GM21515 (cell line): ENCODE data around the gene FXYD6.
"Not testable (repeated sequence)": the region's sequence is repeated elsewhere in the genome, so short reads cannot be mapped to it uniquely, and the experiment has no call there.

Experiments
- ATAC-seq: cut with Tn5 transposase; IDR thresholded peaks from one replicate; pipeline ENCODE4 v1.9.1; 2021; ENCODE audit not compliant: unreplicated experiment

The FXYD6 gene, protein sequence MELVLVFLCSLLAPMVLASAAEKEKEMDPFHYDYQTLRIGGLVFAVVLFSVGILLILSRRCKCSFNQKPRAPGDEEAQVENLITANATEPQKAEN

GRCh38 chr11:117876341-117877119, at the start of gene FXYD6:
TSS of gene FXYD6 (minus strand) at chr11:117876658. CDS start at chr11:117842776, 33,882 bp downstream.
- ATAC-seq = no peak

GRCh38 chr11:117926166-117926565, 49.7 kb upstream of the FXYD6 start:
- ATAC-seq = not testable (repeated sequence)

DNA sequence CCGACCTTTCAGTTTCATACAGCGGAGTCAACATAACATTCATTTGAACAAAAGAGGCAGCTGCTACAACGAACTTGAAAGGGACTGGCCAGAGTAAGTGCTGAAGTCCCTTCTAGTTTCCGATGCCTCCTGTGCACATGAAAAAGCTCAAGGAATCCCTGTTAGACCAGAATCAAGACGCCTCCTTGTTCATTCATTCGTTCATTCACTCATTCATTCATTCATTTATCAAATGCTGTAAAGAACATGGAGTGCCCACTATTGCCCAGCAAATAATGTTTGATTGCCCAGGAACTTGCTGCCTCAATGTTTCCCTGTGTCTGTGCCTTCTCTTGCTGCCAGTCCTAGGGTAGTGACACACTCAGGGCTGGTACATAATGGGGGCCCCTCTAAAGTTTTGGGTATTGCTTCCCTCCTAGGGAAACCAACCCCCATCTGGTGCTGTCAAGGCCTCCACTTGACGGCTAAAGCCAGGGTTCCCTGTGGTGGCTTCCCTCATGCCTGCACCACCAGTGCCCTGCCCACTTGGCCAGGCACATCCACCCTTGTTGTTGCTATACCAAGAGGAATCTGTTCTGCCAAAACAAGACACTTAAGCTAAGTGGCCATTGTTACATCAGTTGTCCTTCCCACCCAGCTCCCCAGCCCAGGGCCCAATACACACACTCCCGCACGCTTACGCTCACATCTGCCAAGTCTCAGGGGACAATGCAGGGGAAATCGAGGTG, 48.9 kb upstream of the FXYD6 start:
- ATAC-seq = no peak

- no peak for ATAC-seq
Measured at GRCh38 chr11:117924631-117925170, 48.2 kb upstream of the FXYD6 start.

DNA sequence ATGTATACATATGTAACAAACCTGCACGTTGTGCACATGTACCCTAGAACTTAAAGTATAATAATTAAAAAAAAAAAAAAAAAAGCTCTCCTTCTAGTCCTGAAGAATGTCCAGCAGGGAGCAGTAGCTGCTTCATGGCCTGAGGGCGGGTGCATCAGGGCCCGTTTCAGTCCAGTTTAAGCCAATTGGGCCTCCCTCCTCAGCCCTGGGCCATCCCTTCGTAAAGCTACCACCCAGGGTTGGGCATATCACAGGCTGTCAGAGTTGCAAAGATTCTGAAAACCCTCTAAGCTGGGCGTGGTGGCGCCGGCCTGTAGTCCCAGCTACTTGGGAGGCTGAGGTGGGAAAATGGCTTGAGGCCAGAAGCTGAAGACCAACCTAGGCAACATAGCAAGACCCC, 47.3 kb upstream of the FXYD6 start:
- no peak for ATAC-seq

DNA sequence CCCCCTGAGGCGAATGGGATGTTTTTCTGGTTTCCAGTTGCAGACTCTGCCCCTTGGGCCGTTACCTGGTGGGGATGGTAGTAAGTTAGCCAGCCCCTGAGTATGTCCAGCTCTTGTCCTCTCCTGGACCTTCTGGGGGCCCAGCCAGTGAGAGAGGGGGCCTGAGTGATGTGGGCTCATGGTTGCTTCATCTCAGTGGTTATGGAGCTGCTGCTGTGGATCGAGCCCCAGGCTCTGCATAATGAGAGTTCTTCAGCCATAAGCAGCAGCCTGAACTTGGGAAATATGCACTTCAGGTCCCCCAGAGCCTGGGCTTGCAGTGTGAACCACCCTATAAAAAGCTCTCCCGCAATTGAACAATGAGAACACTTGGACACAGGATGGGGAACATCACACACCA, 46.8 kb upstream of the FXYD6 start:
- ATAC-seq = no peak

DNA sequence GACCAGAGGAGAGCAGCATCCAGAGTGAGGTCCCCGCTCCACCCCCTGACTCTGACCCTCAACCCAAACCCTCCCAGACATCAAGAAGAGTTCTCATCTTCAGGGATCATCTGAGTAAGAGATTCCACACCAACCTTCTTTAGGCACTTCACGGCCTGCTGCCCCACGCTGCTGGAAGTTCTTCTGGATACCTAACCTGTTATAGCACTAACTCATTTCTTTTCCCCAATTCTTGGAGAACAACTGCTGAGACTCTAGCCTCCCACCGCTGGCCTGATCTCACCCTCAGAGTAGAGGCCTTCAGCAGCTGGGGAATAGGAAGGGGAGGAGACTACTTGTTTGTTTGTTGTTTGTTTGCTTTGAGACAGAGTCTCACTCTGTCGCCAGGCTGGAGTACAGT, 45.4 kb upstream of the FXYD6 start:
- ATAC-seq = no peak

DNA sequence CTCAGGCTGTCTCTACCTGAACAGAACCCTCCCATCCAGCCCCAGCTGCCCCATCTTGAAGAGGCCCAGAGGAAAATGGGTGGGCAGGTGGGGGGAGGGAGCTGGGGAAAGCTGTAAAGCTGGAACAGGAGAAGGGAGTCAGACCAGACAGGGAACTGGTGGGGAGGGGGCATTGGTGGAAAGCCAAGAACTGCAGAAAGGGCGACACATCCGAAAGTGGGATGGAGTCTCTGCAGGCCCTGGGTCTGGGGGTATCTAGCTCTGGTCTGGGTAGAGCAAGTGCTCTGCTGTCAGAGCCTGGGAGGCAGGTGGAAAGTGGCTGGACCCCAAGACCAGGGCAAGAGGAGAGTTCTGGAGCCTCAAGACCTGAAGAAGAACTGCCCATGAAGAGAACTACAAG, 45.0 kb upstream of the FXYD6 start:
- ATAC-seq = no peak

GRCh38 chr11:117919781-117920221, 43.3 kb upstream of the FXYD6 start:
- no peak for ATAC-seq

DNA sequence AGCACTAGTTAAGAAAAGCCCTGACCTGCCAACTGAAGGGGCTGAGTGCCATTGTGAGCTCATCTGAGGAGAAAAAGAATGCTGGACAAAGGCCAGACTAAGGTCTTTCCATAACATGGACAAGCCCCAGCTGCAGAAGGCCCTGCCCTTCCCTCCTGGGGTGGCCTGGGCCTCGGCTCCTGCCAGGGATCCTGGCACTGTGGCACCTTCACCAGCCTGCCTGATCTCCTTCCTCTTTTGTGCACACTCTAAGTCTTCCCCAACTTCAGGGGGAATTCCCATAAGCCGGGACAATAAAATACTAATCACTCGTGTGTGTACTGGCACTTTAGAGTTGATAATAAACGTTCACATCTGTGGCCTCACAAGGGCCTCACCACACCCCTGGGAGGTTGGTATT, 42.9 kb upstream of the FXYD6 start:
- ATAC-seq = no peak

GRCh38 chr11:117918366-117919255, 42.2 kb upstream of the FXYD6 start:
- no peak for ATAC-seq

DNA sequence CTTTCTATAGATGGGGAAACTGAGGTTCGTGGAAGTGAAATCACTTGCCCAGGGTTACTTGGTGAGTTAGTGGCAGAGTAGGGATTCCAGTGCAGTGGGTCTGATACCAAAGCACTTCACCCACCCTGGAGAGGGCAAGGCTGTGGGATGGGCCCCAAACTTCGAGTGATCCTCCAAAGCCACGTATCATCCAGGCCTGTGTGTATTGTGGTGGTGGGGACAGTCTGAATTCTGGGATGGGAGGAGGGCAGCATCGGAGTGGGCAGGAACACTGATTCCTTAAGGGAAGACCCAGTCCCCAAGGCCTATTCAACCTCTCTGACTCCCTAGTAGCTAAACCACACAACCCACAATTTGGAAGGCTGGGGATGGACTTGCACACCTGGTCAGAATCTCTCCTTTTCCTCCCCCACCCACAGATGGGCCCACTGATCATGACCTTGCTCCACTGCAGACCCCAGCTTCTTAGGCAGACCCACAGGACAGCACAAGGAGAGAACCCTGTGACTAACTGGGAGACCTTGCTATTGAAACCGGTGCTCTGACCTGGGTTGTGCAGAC, 41.2 kb upstream of the FXYD6 start:
- no peak for ATAC-seq

DNA sequence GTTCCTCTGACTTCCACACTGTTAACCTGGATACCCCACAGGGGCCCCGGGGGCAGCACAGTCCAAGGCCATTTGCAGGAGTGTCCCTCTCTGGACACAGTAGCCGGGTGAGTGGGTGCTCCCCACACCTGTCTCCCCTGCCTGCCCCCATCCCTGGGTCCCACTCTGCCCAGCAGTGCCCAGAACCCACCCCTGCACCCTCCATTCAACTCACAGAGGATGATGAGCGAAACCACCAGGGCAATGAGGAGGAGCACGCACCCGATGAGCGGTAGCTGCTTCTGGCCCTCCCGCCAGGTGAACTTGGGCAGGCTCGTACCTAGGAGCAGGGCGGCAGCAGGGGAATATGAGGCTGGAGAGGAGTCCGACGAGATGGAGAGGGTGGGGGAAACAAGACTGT, 40.5 kb upstream of the FXYD6 start:
- ATAC-seq = no peak

GRCh38 chr11:117915672-117916235, 39.3 kb upstream of the FXYD6 start:
- ATAC-seq = no peak

- no peak for ATAC-seq
Measured at GRCh38 chr11:117914991-117915618, 38.6 kb upstream of the FXYD6 start.

DNA sequence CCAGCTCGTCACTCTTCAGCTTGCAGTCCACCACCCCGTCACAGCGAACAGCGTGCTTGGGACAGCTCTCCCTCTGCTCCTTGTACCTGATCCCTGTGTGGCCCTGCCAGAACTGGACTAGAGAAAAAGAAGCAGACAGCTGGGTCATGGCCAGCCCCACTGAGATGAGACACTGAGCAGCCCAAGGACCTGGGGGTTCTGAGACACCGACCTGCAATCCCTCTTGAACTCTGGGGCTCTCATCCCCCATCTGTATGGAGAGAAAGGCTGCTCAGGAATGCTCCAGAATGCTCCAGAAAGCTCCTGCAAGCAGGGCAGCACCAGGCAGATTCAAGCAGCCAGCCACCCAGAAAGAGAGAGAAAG, 37.9 kb upstream of the FXYD6 start:
- no peak for ATAC-seq

GRCh38 chr11:117913736-117914397, 37.4 kb upstream of the FXYD6 start:
- no peak for ATAC-seq

- no peak for ATAC-seq
Measured at GRCh38 chr11:117912497-117912896, 36.0 kb upstream of the FXYD6 start.

- no peak for ATAC-seq
Measured at GRCh38 chr11:117911694-117912093, 35.2 kb upstream of the FXYD6 start.
